Naive B cell (primary cell): ENCODE data around the gene ZNF385D. TPM values are rescaled to one million over a fixed set of nuclear protein-coding genes. Genes with fewer than 3 reads are reported as not detected.

Experiments used
- ATAC-seq, 2 donors: fragments of 150-1000 bp; cut with Tn5 transposase; 2 replicates each; pipeline ENCODE4 v1.10.0; 2021; ENCODE audit warnings: low read depth in 2 of 2, mild to moderate bottlenecking in 2 of 2, moderate library complexity in 2 of 2
- DNase-seq: peaks from one replicate; pipeline ENCODE4 v3.0.0; 2022
- H3K27ac Mint-ChIP-seq, 6 donors: one replicate each; pipeline ENCODE4 v1.8.0; 2020 to 2022; ENCODE audit warnings: mild to moderate bottlenecking in 6 of 6, mixed read lengths in 6 of 6, moderate library complexity in 5 of 6, inconsistent platforms in 2 of 6
- H3K27me3 Mint-ChIP-seq, 3 donors: one replicate each; pipeline ENCODE4 v1.8.0; 2021 to 2022; ENCODE audit warnings: mixed read lengths in 3 of 3, mild to moderate bottlenecking in 1 of 3
- H3K36me3 Mint-ChIP-seq, 2 donors: one replicate each; pipeline ENCODE4 v1.8.0; 2020 to 2022; ENCODE audit warnings: mixed read lengths in 2 of 2, inconsistent platforms in 1 of 2, mild to moderate bottlenecking in 1 of 2
- H3K4me1 Mint-ChIP-seq, 3 donors: one replicate each; pipeline ENCODE4 v1.8.0; 2020 to 2022; ENCODE audit warnings: mixed read lengths in 3 of 3, inconsistent platforms in 1 of 3, mild to moderate bottlenecking in 1 of 3, moderate library complexity in 1 of 3
- H3K4me3 Mint-ChIP-seq, 8 donors: one replicate each; pipeline ENCODE4 v1.8.0; 2020 to 2022; ENCODE audit warnings: mild to moderate bottlenecking in 8 of 8, mixed read lengths in 8 of 8, moderate library complexity in 8 of 8, inconsistent platforms in 2 of 8
- H3K9me3 Mint-ChIP-seq, 7 donors: one replicate each; pipeline ENCODE4 v1.8.0; 2020 to 2022; ENCODE audit warnings: mixed read lengths in 7 of 7, mild to moderate bottlenecking in 5 of 7, inconsistent platforms in 2 of 7, moderate library complexity in 1 of 7
- polyA plus RNA-seq, 6 donors: library from polyadenylated mRNA; unstranded; fragments of 300-500 nt; fragmentation: Illumina TruSeq; gene quantifications; one replicate each; pipeline ENCODE4 v1.2.3, GENCODE V29; 2021; ENCODE audit warnings: low read depth in 6 of 6

The ZNF385D gene
- polyA plus RNA-seq, 6 donors from 2014 or later: 0.31 to 0.98 (median 0.88) TPM; not detected in 3

DNA sequence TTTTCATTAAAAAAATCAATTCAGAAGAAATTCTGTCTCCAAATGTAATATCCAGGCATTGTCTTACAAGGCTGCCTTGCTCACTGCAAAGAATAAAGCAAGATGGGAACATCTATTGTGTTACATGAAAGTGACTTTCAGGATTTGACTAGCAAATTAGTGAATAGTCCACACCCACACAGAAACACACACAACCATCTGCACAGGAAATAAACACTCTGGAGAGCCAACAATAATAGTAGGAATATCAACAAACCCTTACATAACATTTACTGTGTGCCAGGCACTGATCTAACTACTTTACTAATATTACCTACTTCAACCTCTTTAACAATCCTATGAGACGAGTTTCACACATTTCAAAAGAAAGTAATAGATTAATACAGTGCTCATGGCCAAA, 28.9 kb upstream of the ZNF385D start:
- Mint-ChIP-seq H3K9me3 (peaks cover 0 to 3% (median 0%) of the 10 kb centered on the region in 7 donors), H3K36me3 (no peaks in the 10 kb centered on the region), H3K4me1 (no peaks in the 10 kb centered on the region), H3K27me3 (no peaks in the 10 kb centered on the region), H3K27ac (no peak overlapping the region), H3K4me3 (no peak overlapping the region)
- ATAC-seq: no peak
- no peak for DNase-seq

DNA sequence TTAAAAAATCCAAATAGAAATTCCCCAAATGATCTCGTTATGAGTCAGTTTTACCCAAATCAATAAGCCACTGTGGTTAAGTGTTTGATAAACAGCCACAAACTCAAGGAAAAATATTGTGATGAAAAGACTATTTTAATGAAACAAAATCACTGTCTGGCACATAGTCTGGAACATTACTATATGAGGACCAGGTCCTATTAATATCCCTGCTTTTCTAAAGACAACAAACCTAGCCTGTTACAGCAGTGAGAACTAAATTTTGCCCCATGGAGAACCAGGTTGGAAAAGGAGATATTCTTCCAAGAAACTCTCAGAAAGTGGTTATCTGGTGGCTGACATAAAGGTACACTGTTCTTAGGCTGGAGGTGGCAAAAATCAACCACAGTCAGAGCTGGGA, 27.7 kb upstream of the ZNF385D start:
- no peaks in the 10 kb centered on the region for H3K27me3 Mint-ChIP-seq
- DNase-seq: no peak
- H3K4me1 Mint-ChIP-seq: no peaks in the 10 kb centered on the region
- H3K27ac Mint-ChIP-seq: no peak overlapping the region
- H3K4me3 Mint-ChIP-seq: no peak overlapping the region
- H3K36me3 Mint-ChIP-seq: no peaks in the 10 kb centered on the region
- H3K9me3 Mint-ChIP-seq: peaks cover 0 to 11% (median 0%) of the 10 kb centered on the region in 7 donors
- ATAC-seq: no peak

DNA sequence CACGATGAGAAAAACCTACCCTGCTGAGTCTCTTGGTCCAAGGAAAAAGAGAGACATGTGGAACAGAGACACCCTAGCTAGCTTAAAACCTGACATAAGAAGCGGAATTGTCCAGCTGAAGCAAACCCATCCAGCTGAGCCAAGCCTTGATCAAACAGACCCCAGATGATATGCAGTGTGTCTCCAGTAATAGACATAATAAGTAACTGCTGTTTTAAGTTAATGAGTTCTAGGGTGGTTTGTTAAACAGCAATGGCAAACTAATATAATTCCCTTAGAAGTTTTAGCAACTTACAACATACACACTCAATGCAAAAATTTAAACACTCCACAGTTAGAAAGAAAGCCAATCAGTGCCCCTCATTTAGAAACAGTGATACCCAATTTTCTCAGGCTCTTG, 26.8 kb upstream of the ZNF385D start:
- DNase-seq (no peak), ATAC-seq (no peak)
- no peaks in the 10 kb centered on the region for H3K4me1 Mint-ChIP-seq
- H3K27me3 Mint-ChIP-seq: no peaks in the 10 kb centered on the region
- H3K36me3 Mint-ChIP-seq: no peaks in the 10 kb centered on the region
- no peak overlapping the region for H3K4me3 Mint-ChIP-seq
- peaks cover 0 to 14% (median 0%) of the 10 kb centered on the region in 7 donors for H3K9me3 Mint-ChIP-seq
- no peak overlapping the region for H3K27ac Mint-ChIP-seq

DNA sequence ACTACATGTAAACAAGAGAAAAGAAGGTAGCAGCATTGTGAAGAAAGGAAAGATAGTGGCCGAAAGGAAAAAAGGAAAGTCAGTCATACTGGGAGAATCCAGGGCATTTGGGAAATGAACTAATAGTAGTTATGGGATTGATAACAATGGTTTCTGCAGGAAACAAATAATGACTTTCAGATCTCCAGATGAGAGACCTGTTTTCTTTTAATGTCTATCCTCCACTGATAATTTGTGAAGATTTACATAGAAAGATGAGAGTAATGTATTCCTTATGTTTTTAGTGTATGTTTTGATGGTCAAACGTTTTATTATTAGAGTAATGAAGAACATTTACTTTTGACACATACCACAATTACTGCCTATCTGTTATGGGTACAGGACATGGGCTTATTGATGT, 15.0 kb upstream of the ZNF385D start:
- H3K27ac Mint-ChIP-seq: no peak overlapping the region
- ATAC-seq (no peak), DNase-seq (no peak)
- no peaks in the 10 kb centered on the region for H3K36me3 Mint-ChIP-seq
- H3K9me3 Mint-ChIP-seq: peaks cover 0 to 15% (median 5%) of the 10 kb centered on the region in 7 donors
- H3K4me1 Mint-ChIP-seq: no peaks in the 10 kb centered on the region
- no peak overlapping the region for H3K4me3 Mint-ChIP-seq
- H3K27me3 Mint-ChIP-seq: no peaks in the 10 kb centered on the region

DNA sequence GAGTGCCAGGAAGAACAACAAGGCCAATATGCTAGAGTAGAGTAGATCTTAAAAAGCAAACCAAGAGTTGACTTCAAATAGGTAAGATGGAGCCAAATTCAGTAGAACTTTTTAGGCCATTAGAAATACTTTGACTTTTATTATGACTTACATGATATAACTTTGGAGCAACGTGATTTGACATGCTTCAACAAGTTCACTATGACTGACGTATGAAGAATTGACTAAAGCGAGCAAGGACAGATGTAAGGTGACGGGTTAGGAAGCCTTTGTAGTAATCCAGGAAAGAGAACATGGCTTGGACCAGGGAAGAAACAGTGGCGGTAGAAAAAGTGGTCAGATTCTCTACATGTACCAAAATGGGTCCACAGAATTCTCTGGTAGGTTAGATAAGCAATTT, 4.9 kb upstream of the ZNF385D start:
- H3K36me3 Mint-ChIP-seq: no peaks in the 10 kb centered on the region
- no peak overlapping the region for H3K4me3 Mint-ChIP-seq
- H3K4me1 Mint-ChIP-seq: no peaks in the 10 kb centered on the region
- DNase-seq (no peak), ATAC-seq (no peak)
- H3K9me3 Mint-ChIP-seq: peaks cover 0 to 3% (median 0%) of the 10 kb centered on the region in 7 donors
- no peak overlapping the region for H3K27ac Mint-ChIP-seq
- peaks cover 0 to 1% (median 0%) of the 10 kb centered on the region in 3 donors for H3K27me3 Mint-ChIP-seq

DNA sequence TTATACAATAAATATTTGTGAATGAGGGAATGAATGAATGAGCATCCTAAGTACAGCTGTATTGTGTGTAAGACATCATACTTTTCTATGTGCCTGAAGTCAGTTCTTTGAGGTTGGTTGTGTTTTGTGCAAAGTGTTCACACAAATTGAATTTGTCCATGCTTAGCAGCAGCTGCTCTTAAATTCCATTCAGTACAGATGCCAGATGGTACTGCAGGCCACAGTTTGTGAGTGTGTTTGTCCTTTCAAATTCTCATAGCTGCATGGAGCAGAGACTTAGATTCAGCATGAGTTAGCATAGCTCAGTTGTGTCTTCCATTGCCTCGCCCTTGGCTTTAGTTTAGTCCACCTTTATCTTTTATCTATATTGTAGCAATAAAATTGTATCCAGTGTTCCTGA, 3.8 kb upstream of the ZNF385D start:
- Mint-ChIP-seq H3K27ac (no peak overlapping the region), H3K4me1 (no peaks in the 10 kb centered on the region), H3K36me3 (no peaks in the 10 kb centered on the region), H3K9me3 (peaks cover 0 to 3% (median 0%) of the 10 kb centered on the region in 7 donors), H3K4me3 (no peak overlapping the region), H3K27me3 (peaks cover 0 to 12% (median 4%) of the 10 kb centered on the region in 3 donors)
- ATAC-seq: no peak
- DNase-seq: no peak

DNA sequence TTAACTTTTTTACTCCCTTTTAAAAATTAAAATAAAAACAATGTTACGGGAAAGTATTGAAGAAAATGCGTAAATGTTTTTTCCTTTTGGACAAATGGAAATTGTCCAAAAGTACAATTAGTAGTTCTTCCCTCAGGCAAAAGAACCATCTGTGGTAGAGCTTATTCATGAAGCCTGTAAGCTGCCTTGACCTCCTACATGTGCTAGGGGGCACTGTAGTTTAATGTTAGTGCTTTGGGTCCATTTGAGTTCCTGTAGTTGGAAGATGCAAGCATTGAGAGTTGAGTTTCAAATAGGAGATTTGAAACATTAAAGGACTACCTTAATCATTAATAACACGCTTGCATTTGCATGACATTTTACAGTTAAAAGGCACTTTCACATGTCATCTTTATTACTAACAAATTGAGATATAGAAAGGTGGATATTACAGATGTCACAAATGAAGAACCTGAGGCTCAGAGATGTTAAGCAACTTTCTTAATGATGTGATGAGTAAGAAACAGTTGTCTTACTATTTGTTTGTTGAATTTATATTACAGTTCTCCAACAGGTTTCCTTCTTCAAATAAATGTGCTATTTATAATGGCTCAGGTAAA, 1.8 kb upstream of the ZNF385D start:
- Mint-ChIP-seq H3K36me3 (no peaks in the 10 kb centered on the region), H3K4me1 (no peaks in the 10 kb centered on the region), H3K27ac (no peak overlapping the region), H3K27me3 (peaks cover 0 to 15% (median 4%) of the 10 kb centered on the region in 3 donors), H3K4me3 (no peak overlapping the region), H3K9me3 (peaks cover 0 to 2% (median 0%) of the 10 kb centered on the region in 7 donors)
- ATAC-seq (no peak), DNase-seq (no peak)

DNA sequence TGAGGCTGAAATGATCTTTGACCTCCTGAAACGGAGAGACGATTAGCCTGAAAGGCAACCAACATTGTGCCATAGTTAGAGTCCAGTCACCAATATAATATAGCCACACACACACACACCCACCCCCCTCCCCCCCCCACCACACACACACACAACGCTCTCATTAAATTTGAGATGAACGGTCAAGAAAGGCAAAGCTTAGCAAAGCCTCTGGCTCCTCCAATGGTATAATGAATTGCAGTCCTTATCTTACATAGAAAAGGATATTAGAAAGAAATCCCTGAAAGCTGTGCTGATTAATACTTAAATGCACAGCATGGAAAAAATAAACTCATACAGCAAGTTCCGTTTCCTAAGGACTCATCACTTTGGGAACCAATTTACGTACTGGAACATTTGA, 876 bp upstream of the ZNF385D start:
- DNase-seq (no peak), ATAC-seq (no peak)
- Mint-ChIP-seq H3K27ac (no peak overlapping the region), H3K27me3 (peaks cover 0 to 15% (median 4%) of the 10 kb centered on the region in 3 donors), H3K4me3 (no peak overlapping the region), H3K9me3 (peaks cover 0 to 2% (median 0%) of the 10 kb centered on the region in 7 donors), H3K36me3 (no peaks in the 10 kb centered on the region), H3K4me1 (no peaks in the 10 kb centered on the region)

DNA sequence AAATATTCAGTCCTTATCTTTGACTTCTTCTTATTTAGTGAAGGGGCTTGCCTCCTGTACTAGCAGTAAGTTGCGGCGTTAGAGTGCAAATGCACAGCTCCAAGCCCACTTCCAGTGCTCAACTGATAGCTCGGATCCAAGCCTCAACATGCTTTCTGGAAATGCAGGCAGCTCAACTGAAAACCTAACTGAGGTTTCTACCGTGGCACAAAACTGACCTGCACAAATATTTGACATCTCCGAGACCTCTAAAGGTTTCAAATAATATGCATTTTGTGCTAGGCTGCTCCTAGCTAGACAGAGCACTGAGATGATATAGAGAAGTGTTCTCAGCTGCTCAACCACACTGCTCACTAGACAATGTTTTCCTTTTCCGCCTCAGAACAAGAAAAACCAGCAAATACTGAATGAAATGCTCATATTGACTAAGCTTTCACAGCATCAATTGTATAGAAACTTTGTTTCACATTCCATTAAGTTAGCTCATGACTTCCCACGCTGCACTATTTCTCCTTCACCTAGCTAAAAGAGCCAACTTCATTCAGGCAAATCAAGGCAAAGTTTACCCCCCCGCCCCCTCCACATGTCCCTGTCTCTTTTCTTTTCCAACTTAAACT, 822 bp downstream of the ZNF385D start:
- ATAC-seq: no peak
- Mint-ChIP-seq H3K27ac (no peak overlapping the region), H3K9me3 (peaks cover 0 to 2% (median 0%) of the 10 kb centered on the region in 7 donors), H3K27me3 (peaks cover 0 to 15% (median 4%) of the 10 kb centered on the region in 3 donors), H3K4me1 (no peaks in the 10 kb centered on the region), H3K36me3 (no peaks in the 10 kb centered on the region), H3K4me3 (no peak overlapping the region)
- DNase-seq: no peak

DNA sequence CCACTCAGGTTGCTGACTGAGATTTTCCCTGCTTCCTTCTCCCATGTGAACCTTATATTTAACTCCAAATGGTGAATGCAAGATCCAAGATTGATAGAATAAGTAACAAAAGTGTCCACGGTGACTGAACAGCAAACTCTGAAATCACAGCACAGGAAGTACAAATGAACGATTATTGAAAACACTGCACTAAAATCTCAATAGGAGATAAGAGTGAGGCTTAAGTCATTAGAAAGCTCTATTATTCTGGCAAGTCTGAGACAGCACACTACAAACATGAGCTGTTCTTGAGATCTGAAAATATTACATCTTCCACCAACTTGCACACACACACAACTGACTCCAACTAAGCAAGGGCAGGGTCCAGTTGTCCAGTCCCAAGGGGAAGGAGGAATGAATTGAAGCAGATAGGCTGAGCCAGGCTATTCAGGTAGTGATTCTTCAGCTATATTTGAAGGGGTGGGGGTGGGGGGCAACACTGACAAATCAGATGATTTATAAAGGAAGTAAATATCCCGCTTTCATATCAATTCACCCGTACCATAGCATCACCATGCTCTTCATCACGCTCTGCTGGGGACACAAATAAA, 2.9 kb downstream of the ZNF385D start:
- Mint-ChIP-seq H3K27me3 (peaks cover 0 to 15% (median 4%) of the 10 kb centered on the region in 3 donors), H3K27ac (peak overlapping the region in 1 of 6 donors; percentile 24), H3K4me1 (no peaks in the 10 kb centered on the region), H3K9me3 (peaks cover 0 to 2% (median 0%) of the 10 kb centered on the region in 7 donors), H3K4me3 (no peak overlapping the region), H3K36me3 (no peaks in the 10 kb centered on the region)
- DNase-seq: no peak
- ATAC-seq: no peak

DNA sequence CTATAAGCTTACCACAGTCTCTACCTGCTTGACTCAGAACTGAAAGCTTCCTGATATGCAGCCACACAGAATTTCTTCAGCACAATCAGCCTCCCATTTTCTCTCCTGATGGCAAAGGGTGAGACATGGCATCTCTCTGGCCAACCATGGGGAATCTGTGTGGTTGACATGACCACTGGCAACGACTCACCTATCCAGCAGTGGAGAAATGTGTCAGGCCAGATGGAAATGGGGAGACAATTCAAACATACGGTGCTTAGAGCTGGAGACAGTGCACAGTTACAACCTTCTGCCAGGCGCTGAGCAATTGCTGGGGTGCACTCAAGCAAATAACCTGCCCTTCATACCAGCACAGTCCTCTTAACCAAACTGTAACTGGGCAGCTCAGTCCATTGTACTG, 3.6 kb downstream of the ZNF385D start:
- no peak for ATAC-seq
- Mint-ChIP-seq H3K4me3 (no peak overlapping the region), H3K27ac (no peak overlapping the region), H3K9me3 (peaks cover 0 to 3% (median 0%) of the 10 kb centered on the region in 7 donors), H3K27me3 (peaks cover 0 to 15% (median 4%) of the 10 kb centered on the region in 3 donors), H3K4me1 (no peaks in the 10 kb centered on the region), H3K36me3 (no peaks in the 10 kb centered on the region)
- DNase-seq: no peak

DNA sequence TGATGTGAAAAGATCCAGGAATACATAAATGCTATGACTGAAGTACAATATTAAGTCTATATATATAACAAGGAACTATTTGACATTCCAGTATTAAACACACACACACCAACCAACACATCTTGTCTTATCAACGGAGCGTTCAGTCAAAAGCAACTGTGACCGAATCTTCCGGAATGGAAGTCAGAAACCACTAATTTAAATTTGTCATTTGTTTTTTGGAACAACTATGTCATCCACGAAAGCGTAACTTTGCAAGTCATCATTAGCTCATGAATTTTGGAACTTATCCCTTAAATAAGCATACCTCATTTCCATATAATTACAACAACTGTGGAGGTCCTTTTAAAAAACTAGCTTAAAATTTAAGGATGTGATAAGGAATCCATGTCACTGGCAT, 5.0 kb downstream of the ZNF385D start:
- Mint-ChIP-seq H3K4me1 (no peaks in the 10 kb centered on the region), H3K9me3 (peaks cover 0 to 9% (median 2%) of the 10 kb centered on the region in 7 donors), H3K4me3 (no peak overlapping the region), H3K36me3 (no peaks in the 10 kb centered on the region), H3K27ac (no peak overlapping the region), H3K27me3 (peaks cover 0 to 15% (median 4%) of the 10 kb centered on the region in 3 donors)
- no peak for ATAC-seq
- DNase-seq: no peak

DNA sequence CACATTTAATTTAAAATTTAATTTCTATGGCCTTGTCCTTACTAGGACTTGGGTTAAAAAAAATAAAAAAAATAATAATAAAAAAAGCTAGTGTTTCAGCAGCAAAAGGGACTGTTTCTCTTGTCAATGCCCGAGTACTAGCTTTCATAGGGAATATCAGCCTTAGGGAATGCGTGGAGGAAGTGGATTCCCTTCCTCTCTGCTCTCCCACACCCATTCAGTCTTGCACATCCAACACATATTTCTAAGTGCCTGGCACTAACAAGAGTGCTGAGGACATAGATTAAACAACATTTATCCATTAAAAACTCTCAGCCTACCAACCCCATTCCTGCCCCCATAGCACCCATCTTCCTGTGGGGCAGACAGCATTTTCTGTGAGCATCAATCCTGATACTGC, 6.2 kb downstream of the ZNF385D start:
- Mint-ChIP-seq H3K4me1 (no peaks in the 10 kb centered on the region), H3K36me3 (no peaks in the 10 kb centered on the region), H3K4me3 (no peak overlapping the region), H3K27ac (peak overlapping the region in 1 of 6 donors; percentile 63), H3K27me3 (peaks cover 0 to 3% (median 0%) of the 10 kb centered on the region in 3 donors), H3K9me3 (peaks cover 0 to 11% (median 2%) of the 10 kb centered on the region in 7 donors)
- ATAC-seq (no peak), DNase-seq (no peak)
